Lower lobe of right lung (tissue), 2 donors: ENCODE data around the gene USP17L21. TPM values are rescaled to one million over a fixed set of nuclear protein-coding genes. Genes with fewer than 3 reads are reported as not detected.
"Not testable (repeated sequence)": the region's sequence is repeated elsewhere in the genome, so short reads cannot be mapped to it uniquely, and the experiment has no call there.

Experiments
- ATAC-seq, 2 donors: fragments of 200-7000 bp; cut with Tn5 transposase; one replicate each; pipeline ENCODE4 v1.9.1; 2020 to 2022; ENCODE audit warnings: mild to moderate bottlenecking in 2 of 2, moderate library complexity in 2 of 2
- DNase-seq: peaks from one replicate; pipeline ENCODE4 v3.0.0-alpha.2; 2020
- H3K27ac ChIP-seq: fragments of 200-600 bp; one replicate; pipeline ENCODE4 v1.8.0; 2022
- H3K27me3 ChIP-seq: fragments of 200-600 bp; one replicate; pipeline ENCODE4 v1.8.0; 2022; ENCODE audit warnings: low read depth
- H3K36me3 ChIP-seq: fragments of 200-600 bp; one replicate; pipeline ENCODE4 v1.8.0; 2022; ENCODE audit warnings: mild to moderate bottlenecking
- H3K4me1 ChIP-seq: fragments of 200-600 bp; one replicate; pipeline ENCODE4 v1.8.0; 2022
- H3K4me3 ChIP-seq: fragments of 200-600 bp; one replicate; pipeline ENCODE4 v1.8.0; 2022; ENCODE audit warnings: mild to moderate bottlenecking
- H3K9me3 ChIP-seq: fragments of 200-600 bp; one replicate; pipeline ENCODE4 v1.8.0; 2022
- intact Hi-C: fragments of 100-400 bp; cut with DNase I; formaldehyde crosslinking; loops from one replicate; pipeline ENCODE4 v1.11.0; 2022
- long read RNA-seq: library from polyadenylated mRNA; unstranded; transcript quantifications from one replicate; pipeline ENCODE4 v2.0.0, GENCODE V29; 2021
- total RNA-seq: library from RNA; stranded (reverse); fragmentation: NEBNext Ultra II Directional; extraction: Animal tissue kit (Norgen Biotek cat#: 25700); gene quantifications from one replicate; pipeline ENCODE4 v1.2.1, GENCODE V29; 2021
- donor health status: DM: no; HTN: yes; CAD: no; lungs with severe emphysema.

Gene USP17L21
- not detected for total RNA-seq
- long read RNA-seq = 0 reads

- intact Hi-C loops, H3K27ac ChIP-seq, H3K4me3 ChIP-seq, H3K4me1 ChIP-seq, H3K27me3 ChIP-seq, H3K9me3 ChIP-seq, DNase-seq, ATAC-seq, H3K36me3 ChIP-seq: not testable (repeated sequence)
These were observed at the start of gene USP17L21 for GRCh38 chr4:9262572-9262971. Gene USP17L21, plus strand, starts transcription at chr4:9262872. Its CDS starts 0 bp downstream, at chr4:9262872.

- H3K4me3 ChIP-seq, ATAC-seq, H3K27ac ChIP-seq, H3K36me3 ChIP-seq, H3K9me3 ChIP-seq, intact Hi-C loops, H3K4me1 ChIP-seq, H3K27me3 ChIP-seq: not testable (repeated sequence)
- DNase-seq = peak; percentile 22
These were observed 48.0 kb upstream of the USP17L21 start for GRCh38 chr4:9214701-9215100.

GRCh38 chr4:9215105-9215504, 47.6 kb upstream of the USP17L21 start, which contains the start of gene USP17L11:
Gene USP17L11, plus strand, starts transcription at chr4:9215405. Its CDS starts 0 bp downstream, at chr4:9215405.
- H3K27ac ChIP-seq, intact Hi-C loops, DNase-seq, H3K27me3 ChIP-seq, H3K36me3 ChIP-seq, H3K4me1 ChIP-seq, H3K4me3 ChIP-seq, ATAC-seq, H3K9me3 ChIP-seq: not testable (repeated sequence)

GRCh38 chr4:9219852-9220251, 42.8 kb upstream of the USP17L21 start, which contains the start of gene USP17L12:
Gene USP17L12, plus strand, starts transcription at chr4:9220152. Its CDS starts 0 bp downstream, at chr4:9220152.
- intact Hi-C loops, H3K27ac ChIP-seq, H3K4me3 ChIP-seq, DNase-seq, H3K9me3 ChIP-seq, H3K4me1 ChIP-seq, H3K27me3 ChIP-seq, ATAC-seq, H3K36me3 ChIP-seq: not testable (repeated sequence)

- H3K4me1 ChIP-seq, H3K36me3 ChIP-seq, ATAC-seq, intact Hi-C loops, H3K9me3 ChIP-seq, H3K27ac ChIP-seq, DNase-seq, H3K27me3 ChIP-seq, H3K4me3 ChIP-seq: not testable (repeated sequence)
These were observed 38.1 kb upstream of the USP17L21 start, which contains the start of gene USP17L13 for GRCh38 chr4:9224596-9224995. Gene USP17L13, plus strand, starts transcription at chr4:9224896. Its CDS starts 0 bp downstream, at chr4:9224896.

- H3K27me3 ChIP-seq, ATAC-seq, H3K4me3 ChIP-seq, H3K27ac ChIP-seq, H3K36me3 ChIP-seq, H3K4me1 ChIP-seq, DNase-seq, intact Hi-C loops, H3K9me3 ChIP-seq: not testable (repeated sequence)
These were observed 32.4 kb upstream of the USP17L21 start for GRCh38 chr4:9230249-9230648.

- H3K4me1 ChIP-seq, H3K27ac ChIP-seq, ATAC-seq, H3K36me3 ChIP-seq, DNase-seq, H3K9me3 ChIP-seq, H3K27me3 ChIP-seq, intact Hi-C loops, H3K4me3 ChIP-seq: not testable (repeated sequence)
These were observed 28.6 kb upstream of the USP17L21 start, which contains the start of gene USP17L15 for GRCh38 chr4:9234085-9234484. Gene USP17L15, plus strand, starts transcription at chr4:9234385. Its CDS starts 0 bp downstream, at chr4:9234385.

- H3K4me3 ChIP-seq, H3K9me3 ChIP-seq, H3K36me3 ChIP-seq, H3K4me1 ChIP-seq, intact Hi-C loops, H3K27ac ChIP-seq, H3K27me3 ChIP-seq, ATAC-seq: not testable (repeated sequence)
- peak; percentile 43 for DNase-seq
These were observed 24.2 kb upstream of the USP17L21 start for GRCh38 chr4:9238461-9238860.

- H3K4me3 ChIP-seq, H3K27ac ChIP-seq, DNase-seq, H3K27me3 ChIP-seq, H3K9me3 ChIP-seq, H3K4me1 ChIP-seq, H3K36me3 ChIP-seq, intact Hi-C loops, ATAC-seq: not testable (repeated sequence)
These were observed 19.1 kb upstream of the USP17L21 start, which contains the start of gene USP17L17 for GRCh38 chr4:9243579-9243978. Gene USP17L17, plus strand, starts transcription at chr4:9243879. Its CDS starts 0 bp downstream, at chr4:9243879.

- H3K27ac ChIP-seq, ATAC-seq, H3K4me3 ChIP-seq, intact Hi-C loops, H3K4me1 ChIP-seq, H3K27me3 ChIP-seq, H3K36me3 ChIP-seq, H3K9me3 ChIP-seq: not testable (repeated sequence)
- DNase-seq = peak; percentile 23
These were observed 14.6 kb upstream of the USP17L21 start, which contains the start of gene USP17L18 for GRCh38 chr4:9247953-9248680. Gene USP17L18, plus strand, starts transcription at chr4:9248630. Its CDS starts 0 bp downstream, at chr4:9248630.

GRCh38 chr4:9253078-9253477, 9.6 kb upstream of the USP17L21 start, which contains the start of gene USP17L19:
Gene USP17L19, plus strand, starts transcription at chr4:9253378. Its CDS starts 0 bp downstream, at chr4:9253378.
- H3K27ac ChIP-seq, H3K27me3 ChIP-seq, DNase-seq, H3K4me1 ChIP-seq, ATAC-seq, H3K9me3 ChIP-seq, H3K4me3 ChIP-seq, H3K36me3 ChIP-seq, intact Hi-C loops: not testable (repeated sequence)

GRCh38 chr4:9257824-9258223, 4.8 kb upstream of the USP17L21 start, which contains the start of gene USP17L20:
Gene USP17L20, plus strand, starts transcription at chr4:9258124. Its CDS starts 0 bp downstream, at chr4:9258124.
- H3K4me3 ChIP-seq, H3K9me3 ChIP-seq, H3K27ac ChIP-seq, DNase-seq, intact Hi-C loops, H3K4me1 ChIP-seq, ATAC-seq, H3K27me3 ChIP-seq, H3K36me3 ChIP-seq: not testable (repeated sequence)

- H3K27ac ChIP-seq, H3K4me1 ChIP-seq, H3K9me3 ChIP-seq, H3K27me3 ChIP-seq, H3K36me3 ChIP-seq, intact Hi-C loops, DNase-seq, ATAC-seq, H3K4me3 ChIP-seq: not testable (repeated sequence)
These were observed 4.6 kb downstream of the USP17L21 start, which contains the start of gene USP17L22 for GRCh38 chr4:9267319-9267718. Gene USP17L22, plus strand, starts transcription at chr4:9267619. Its CDS starts 0 bp downstream, at chr4:9267619.
